Keratinocyte (primary cell): ENCODE measurements around the gene ABCA4. TPM values are rescaled to one million over a fixed set of nuclear protein-coding genes. Genes with fewer than 3 reads are reported as not detected.

Experiments
- DNase-seq: peaks from one replicate; pipeline ENCODE4 v3.0.0-alpha.2; 2011; ENCODE audit warnings: low read depth, missing footprints, low spot score
- FAIRE-seq: peaks from 2 replicates; lab custom pipeline; 2011; peaks lifted over from hg19 to GRCh38; lab: Jason Lieb, UNC
- H2AFZ ChIP-seq: 2 replicates; pipeline ENCODE4 v1.6.0; 2012; ENCODE audit warnings: low read length, control low read depth, inconsistent platforms; ENCODE audit not compliant: control insufficient read depth
- H3K27ac ChIP-seq: 2 replicates; pipeline ENCODE4 v1.5.1; 2011; ENCODE audit warnings: low read length; ENCODE audit not compliant: control insufficient read depth, insufficient read depth
- H3K27me3 ChIP-seq: 3 replicates; pipeline ENCODE4 v1.6.0; 2011; ENCODE audit warnings: low read length; ENCODE audit not compliant: control insufficient read depth, insufficient read depth; ENCODE audit errors: extremely low read depth
- H3K36me3 ChIP-seq, 2 experiments: 2 replicates in 1 of 2; 3 replicates in 1 of 2; pipeline ENCODE4 v1.5.1; 2011; ENCODE audit warnings: low read length in 2 of 2, mild to moderate bottlenecking in 1 of 2; ENCODE audit not compliant: control insufficient read depth in 2 of 2, insufficient read depth in 2 of 2; ENCODE audit errors: extremely low read depth in 1 of 2
- H3K4me1 ChIP-seq: 3 replicates; pipeline ENCODE4 v1.5.1; 2011; ENCODE audit warnings: low read length; ENCODE audit not compliant: control insufficient read depth, insufficient read depth; ENCODE audit errors: extremely low read depth
- H3K4me2 ChIP-seq: 3 replicates; pipeline ENCODE4 v1.6.0; 2011; ENCODE audit warnings: low read depth, low read length; ENCODE audit not compliant: control insufficient read depth, insufficient read depth; ENCODE audit errors: extremely low read depth
- H3K4me3 ChIP-seq, 3 experiments: fragments of 200-600 bp in 1 of 3; sonication (generic) in 1 of 3; 2 replicates in 2 of 3; 3 replicates in 1 of 3; pipeline ENCODE4 v1.5.1; 2011 to 2016; ENCODE audit warnings: low read length in 3 of 3, mild to moderate bottlenecking in 3 of 3, control low read depth in 2 of 3, inconsistent platforms in 1 of 3, low read depth in 1 of 3, mixed read lengths in 1 of 3, mixed run types in 1 of 3, moderate library complexity in 1 of 3; ENCODE audit not compliant: control insufficient read depth in 2 of 3, insufficient read depth in 2 of 3; ENCODE audit errors: extremely low read depth in 1 of 3
- H3K79me2 ChIP-seq: 2 replicates; pipeline ENCODE4 v1.6.0; 2012; ENCODE audit warnings: low read length; ENCODE audit not compliant: control insufficient read depth, insufficient read depth
- H3K9ac ChIP-seq: 3 replicates; pipeline ENCODE4 v1.6.0; 2011; ENCODE audit warnings: low read length; ENCODE audit not compliant: control insufficient read depth, insufficient read depth; ENCODE audit errors: extremely low read depth
- H3K9me1 ChIP-seq: 3 replicates; pipeline ENCODE4 v1.6.0; 2011; ENCODE audit warnings: low read length; ENCODE audit not compliant: control insufficient read depth, insufficient read depth; ENCODE audit errors: extremely low read depth
- H3K9me3 ChIP-seq: 2 replicates; pipeline ENCODE4 v1.5.1; 2012; ENCODE audit warnings: low read depth, low read length; ENCODE audit not compliant: control insufficient read depth
- H4K20me1 ChIP-seq: 3 replicates; pipeline ENCODE4 v1.6.0; 2011; ENCODE audit warnings: low read length; ENCODE audit not compliant: control insufficient read depth, insufficient read depth; ENCODE audit errors: extremely low read depth
- EZH2 ChIP-seq: IDR thresholded peaks from one replicate; pipeline ENCODE4 v1.6.1; 2012; ENCODE audit warnings: inconsistent platforms, mild to moderate bottlenecking, low read length, moderate library complexity
- dilution Hi-C: fragments of 300-500 bp; cut with MboI; formaldehyde crosslinking; loops from one replicate; pipeline ENCODE4 v1.7.0; 2020; ENCODE audit warnings: low sequenced_read_pairs; ENCODE audit not compliant: extremely low pct_ligation_motif_present
- polyA plus RNA-seq, 5 experiments: library from polyadenylated mRNA; depleted of rRNA in 3 of 5; stranded (reverse) in 3 of 5; stranded (forward) in 1 of 5; unstranded in 1 of 5; fragments of >200 nt; gene quantifications; 1 replicate in 1 of 5; 2 replicates in 3 of 5; 3 replicates in 1 of 5; pipeline versions ENCODE4 v1.2.1 to v1.2.3, GENCODE V29; 2011 to 2012; ENCODE audit warnings: missing spikeins in 2 of 5, low read depth in 1 of 5, low replicate concordance in 1 of 5
- TF ChIP-seq, protein P1 (sequence below), 3 experiments: IDR thresholded peaks in 1 of 3; conservative IDR thresholded peaks in 1 of 3; optimal IDR thresholded peaks in 1 of 3; 2 replicates in 2 of 3; 3 replicates in 1 of 3; pipeline versions ENCODE3 to v1.5.1; 2011; ENCODE audit warnings: low read length in 3 of 3, mild to moderate bottlenecking in 3 of 3, moderate library complexity in 2 of 3, control low read depth in 1 of 3, inconsistent platforms in 1 of 3; ENCODE audit not compliant: insufficient read depth in 2 of 3; ENCODE audit errors: extremely low read depth in 1 of 3

ABCA4 gene
- polyA plus RNA-seq, 1 donor (not counting 4 experiments of a cell fraction or from before 2014, with no cell fraction given), result 0.04 TPM

DNA sequence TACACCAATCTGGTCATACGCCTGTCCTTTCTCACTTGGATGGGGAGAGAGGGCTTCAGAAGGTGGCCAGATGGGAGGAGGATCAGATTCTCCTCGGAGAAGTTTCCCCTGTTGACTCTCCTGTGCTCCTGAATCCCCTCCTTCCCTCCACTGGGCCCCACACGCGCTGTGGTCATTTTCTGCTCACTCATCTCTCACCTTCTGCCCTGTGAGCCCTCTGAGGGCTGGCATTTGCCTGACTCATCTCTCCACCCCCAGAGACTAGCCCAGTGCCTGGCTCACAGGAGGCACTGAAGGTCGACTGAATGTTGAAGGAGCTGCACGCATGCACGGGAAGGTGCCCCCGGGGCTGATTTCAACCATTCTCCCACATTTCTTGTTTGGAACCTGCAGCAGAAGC lies 14.2 kb downstream of the ABCA4 start:
- Histone ChIP-seq H3K36me3 (no peaks in the 10 kb centered on the region), H3K4me3 (no peak overlapping the region), H3K4me1 (peaks cover 27% of the 10 kb centered on the region), H4K20me1 (no peaks in the 10 kb centered on the region), H3K9ac (no peak overlapping the region), H2AFZ (no peak overlapping the region), H3K9me1 (peaks cover 2% of the 10 kb centered on the region), H3K4me2 (no peak overlapping the region), H3K79me2 (no peaks in the 10 kb centered on the region), H3K27me3 (peaks cover 3% of the 10 kb centered on the region), H3K27ac (no peak overlapping the region), H3K9me3 (no peaks in the 10 kb centered on the region)
- dilution Hi-C loops, result no loop called here
- TF ChIP-seq, protein P1, sequence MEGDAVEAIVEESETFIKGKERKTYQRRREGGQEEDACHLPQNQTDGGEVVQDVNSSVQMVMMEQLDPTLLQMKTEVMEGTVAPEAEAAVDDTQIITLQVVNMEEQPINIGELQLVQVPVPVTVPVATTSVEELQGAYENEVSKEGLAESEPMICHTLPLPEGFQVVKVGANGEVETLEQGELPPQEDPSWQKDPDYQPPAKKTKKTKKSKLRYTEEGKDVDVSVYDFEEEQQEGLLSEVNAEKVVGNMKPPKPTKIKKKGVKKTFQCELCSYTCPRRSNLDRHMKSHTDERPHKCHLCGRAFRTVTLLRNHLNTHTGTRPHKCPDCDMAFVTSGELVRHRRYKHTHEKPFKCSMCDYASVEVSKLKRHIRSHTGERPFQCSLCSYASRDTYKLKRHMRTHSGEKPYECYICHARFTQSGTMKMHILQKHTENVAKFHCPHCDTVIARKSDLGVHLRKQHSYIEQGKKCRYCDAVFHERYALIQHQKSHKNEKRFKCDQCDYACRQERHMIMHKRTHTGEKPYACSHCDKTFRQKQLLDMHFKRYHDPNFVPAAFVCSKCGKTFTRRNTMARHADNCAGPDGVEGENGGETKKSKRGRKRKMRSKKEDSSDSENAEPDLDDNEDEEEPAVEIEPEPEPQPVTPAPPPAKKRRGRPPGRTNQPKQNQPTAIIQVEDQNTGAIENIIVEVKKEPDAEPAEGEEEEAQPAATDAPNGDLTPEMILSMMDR (optimal IDR thresholded peaks at IDR 0.05 in 1 of 3, IDR thresholded peaks at IDR 0.05 in 1 of 3, conservative IDR thresholded peaks at IDR 0.05 in 1 of 3; ENCODE audit: extremely low read depth in 1 of 3, insufficient read depth in 2 of 3, low read length in 3 of 3), result no peak
- no peak for TF ChIP-seq EZH2
- FAIRE-seq (no peak), DNase-seq (no peak)

DNA sequence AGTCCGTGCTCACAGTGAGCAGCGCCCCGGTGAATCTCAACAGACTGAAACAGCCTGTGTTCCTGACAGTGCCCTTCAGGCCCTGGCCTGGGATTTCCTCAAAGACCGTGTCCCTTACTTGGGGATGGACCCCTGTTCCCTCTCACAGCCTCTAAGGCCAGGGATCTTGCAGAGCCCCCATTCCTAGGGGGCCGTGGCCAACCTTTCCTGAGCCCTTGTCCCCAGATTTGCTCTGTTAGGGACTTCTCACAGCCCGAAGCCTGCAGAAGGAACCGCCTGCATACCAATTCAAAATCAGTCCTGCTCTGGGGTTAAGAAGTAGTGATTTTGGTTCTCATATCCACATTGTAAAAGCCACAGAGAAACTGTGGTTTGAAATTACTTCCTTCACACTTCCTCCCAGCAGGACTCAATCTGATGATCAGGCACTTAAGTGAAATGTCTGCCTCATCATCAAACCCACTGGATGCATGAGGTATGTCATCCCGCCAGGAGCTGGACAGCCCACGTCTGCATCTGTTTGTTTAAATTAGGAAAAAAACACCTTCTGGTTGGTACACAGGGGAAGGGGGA lies 14.9 kb downstream of the ABCA4 start:
- peaks cover 3% of the 10 kb centered on the region for H3K27me3 ChIP-seq
- no peaks in the 10 kb centered on the region for H3K9me3 ChIP-seq
- H3K27ac ChIP-seq, result no peak overlapping the region
- peaks cover 31% of the 10 kb centered on the region for H3K4me1 ChIP-seq
- no peak overlapping the region for H3K4me2 ChIP-seq
- FAIRE-seq (no peak), DNase-seq (no peak)
- no peaks in the 10 kb centered on the region for H4K20me1 ChIP-seq
- dilution Hi-C loops, result no loop called here
- H3K9ac ChIP-seq, result no peak overlapping the region
- no peak overlapping the region for H2AFZ ChIP-seq
- peaks cover 2% of the 10 kb centered on the region for H3K9me1 ChIP-seq
- no peak for TF ChIP-seq EZH2
- TF ChIP-seq, protein P1 (optimal IDR thresholded peaks at IDR 0.05 in 1 of 3, IDR thresholded peaks at IDR 0.05 in 1 of 3, conservative IDR thresholded peaks at IDR 0.05 in 1 of 3; ENCODE audit: extremely low read depth in 1 of 3, insufficient read depth in 2 of 3, low read length in 3 of 3), result no peak
- H3K79me2 ChIP-seq, result no peaks in the 10 kb centered on the region
- H3K4me3 ChIP-seq, result no peak overlapping the region
- H3K36me3 ChIP-seq, result no peaks in the 10 kb centered on the region
